ENCODE data around the gene OCA2. TPM values are rescaled to one million over a fixed set of nuclear protein-coding genes. Genes with fewer than 3 reads are reported as not detected.

Gene OCA2
- total RNA-seq, 1 experiment from 2014 or later, result 0.21 TPM

DNA sequence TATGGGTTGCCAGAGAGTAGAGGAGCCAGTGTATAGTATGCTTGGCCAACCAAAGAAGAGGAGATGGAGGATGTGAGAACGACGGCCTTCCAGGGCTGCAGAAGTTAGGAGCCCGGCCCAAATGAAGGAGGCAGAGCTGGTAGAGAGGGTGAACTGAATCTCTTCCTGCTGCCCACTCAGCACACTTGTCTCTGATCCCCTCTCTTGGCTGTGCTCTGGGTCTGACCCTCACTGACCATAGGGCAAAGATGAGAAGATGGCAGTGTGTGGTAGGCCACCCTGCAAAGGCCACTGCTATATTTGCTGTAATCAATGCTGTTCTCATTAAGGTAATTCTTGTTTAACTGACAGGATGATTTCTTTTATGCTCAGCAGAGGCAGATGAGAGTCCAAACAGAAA is 256.0 kb downstream of the OCA2 start:
- H3K27me3 ChIP-seq (ENCODE audit: control insufficient read depth, insufficient read depth, low read length), result no peaks in the 10 kb centered on the region
- DNase-seq, result no peak
- H3K36me3 ChIP-seq (replicated peaks; ENCODE audit: control insufficient read depth, insufficient read depth, low read length), result no peaks in the 10 kb centered on the region

DNA sequence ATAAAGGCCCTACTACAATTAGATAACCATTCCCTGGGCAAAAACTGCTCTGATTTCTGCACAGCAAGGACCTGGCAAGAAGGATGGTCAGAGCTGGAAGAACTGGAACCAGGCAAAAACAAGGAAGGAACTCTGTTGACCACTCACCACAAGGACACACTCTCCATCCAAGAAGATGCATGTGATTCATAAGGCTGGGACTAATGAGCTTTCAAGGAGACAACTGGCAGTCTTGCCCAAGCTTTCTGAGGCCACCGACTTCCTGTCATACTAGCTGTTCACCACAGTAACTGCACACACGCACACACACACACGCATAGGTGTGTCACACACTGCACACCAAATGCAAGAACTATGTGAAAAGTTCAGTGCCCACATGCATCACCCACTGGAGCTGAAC is 256.6 kb downstream of the OCA2 start:
- DNase-seq, result no peak
- Histone ChIP-seq H3K4me3 (ENCODE audit: insufficient read depth, low read depth, low read length) (no peak overlapping the region), H3K36me3 (replicated peaks; ENCODE audit: control insufficient read depth, insufficient read depth, low read length) (no peaks in the 10 kb centered on the region), H3K27me3 (ENCODE audit: control insufficient read depth, insufficient read depth, low read length) (no peaks in the 10 kb centered on the region)

More for the DNA sequence above, 256.0 kb downstream of the OCA2 start:
- H3K4me3 ChIP-seq (ENCODE audit: insufficient read depth, low read depth, low read length), result no peak overlapping the region

DNA sequence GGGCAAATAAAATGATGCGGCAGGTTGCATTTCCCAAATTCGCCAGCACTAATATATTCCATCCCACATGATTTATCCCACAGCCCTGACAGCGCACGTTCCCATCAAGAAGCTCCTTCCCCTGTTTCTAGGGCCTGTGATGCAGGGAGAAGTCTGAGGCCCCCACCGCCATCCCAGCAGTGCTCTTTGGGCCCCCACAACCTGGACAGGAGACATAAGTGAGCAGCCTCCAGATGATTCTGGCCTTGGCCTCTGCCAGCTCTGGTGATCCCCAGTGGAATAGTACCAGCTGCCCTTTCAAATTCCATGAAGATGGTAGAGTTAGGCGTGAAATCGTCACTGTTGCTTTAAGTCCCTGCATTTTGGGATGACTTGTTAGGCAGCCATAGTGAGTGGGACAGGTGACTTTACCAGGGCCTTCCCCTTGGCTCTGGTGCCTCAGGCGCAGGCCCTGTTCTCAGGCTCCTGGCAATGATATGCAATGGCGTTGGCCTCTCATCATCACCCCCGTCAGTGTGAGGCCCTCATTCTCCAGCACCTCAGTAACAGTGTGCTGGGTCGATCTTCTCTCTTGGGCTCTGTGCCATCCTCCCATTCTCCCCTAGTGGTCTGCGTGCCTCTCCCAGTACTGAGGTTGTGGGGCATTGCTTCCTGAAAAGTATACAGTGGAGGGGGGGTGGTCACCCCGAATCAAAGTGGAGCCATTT is 263.7 kb downstream of the OCA2 start:
- no peaks in the 10 kb centered on the region for H3K27me3 ChIP-seq (ENCODE audit: control insufficient read depth, insufficient read depth, low read length)
- no peaks in the 10 kb centered on the region for H3K36me3 ChIP-seq (replicated peaks; ENCODE audit: control insufficient read depth, insufficient read depth, low read length)
- no peak overlapping the region for H3K4me3 ChIP-seq (ENCODE audit: insufficient read depth, low read depth, low read length)
- DNase-seq, result no peak

DNA sequence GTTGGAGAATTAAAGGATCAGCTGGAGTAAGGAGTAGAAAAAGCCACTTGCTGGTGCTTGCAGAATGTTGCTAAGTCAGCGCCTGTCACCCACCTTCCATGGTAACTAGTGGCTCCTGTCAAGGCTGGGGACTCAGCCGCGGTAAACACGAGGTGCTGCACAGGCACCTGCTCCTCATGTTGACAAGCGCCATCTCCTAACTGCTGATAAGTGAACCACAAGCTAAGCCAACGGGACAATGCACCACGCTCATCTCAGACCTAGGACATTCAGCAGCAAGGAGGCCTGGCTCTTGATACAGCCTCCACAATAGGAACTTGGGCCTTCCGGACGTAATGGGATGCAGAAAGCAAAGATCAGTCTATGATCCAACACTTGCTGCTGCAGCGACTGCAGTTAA is 264.4 kb downstream of the OCA2 start:
- no peaks in the 10 kb centered on the region for H3K27me3 ChIP-seq (ENCODE audit: control insufficient read depth, insufficient read depth, low read length)
- no peaks in the 10 kb centered on the region for H3K36me3 ChIP-seq (replicated peaks; ENCODE audit: control insufficient read depth, insufficient read depth, low read length)
- no peak overlapping the region for H3K4me3 ChIP-seq (ENCODE audit: insufficient read depth, low read depth, low read length)
- DNase-seq, result no peak

DNA sequence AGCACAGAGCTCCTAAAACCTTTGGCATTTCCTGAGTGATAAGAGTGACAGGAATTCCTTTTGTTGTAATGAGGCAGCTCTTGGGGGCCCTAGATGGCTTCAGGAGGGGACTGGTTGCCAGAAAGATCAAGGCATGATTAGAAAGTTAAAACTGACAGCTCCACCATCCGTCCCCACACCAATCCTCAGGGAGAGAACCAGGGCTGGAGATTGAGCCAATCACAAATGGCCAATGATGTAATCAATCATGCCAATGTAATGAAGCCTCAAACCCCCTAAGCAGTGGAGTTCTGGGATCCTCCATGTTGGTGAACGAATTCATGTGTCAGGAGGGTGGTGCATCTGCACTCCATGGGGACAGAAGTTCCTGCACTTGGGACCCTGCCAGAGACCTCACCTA is 265.1 kb downstream of the OCA2 start:
- Histone ChIP-seq H3K27me3 (ENCODE audit: control insufficient read depth, insufficient read depth, low read length) (no peaks in the 10 kb centered on the region), H3K4me3 (ENCODE audit: insufficient read depth, low read depth, low read length) (no peak overlapping the region), H3K36me3 (replicated peaks; ENCODE audit: control insufficient read depth, insufficient read depth, low read length) (no peaks in the 10 kb centered on the region)
- DNase-seq, result no peak

DNA sequence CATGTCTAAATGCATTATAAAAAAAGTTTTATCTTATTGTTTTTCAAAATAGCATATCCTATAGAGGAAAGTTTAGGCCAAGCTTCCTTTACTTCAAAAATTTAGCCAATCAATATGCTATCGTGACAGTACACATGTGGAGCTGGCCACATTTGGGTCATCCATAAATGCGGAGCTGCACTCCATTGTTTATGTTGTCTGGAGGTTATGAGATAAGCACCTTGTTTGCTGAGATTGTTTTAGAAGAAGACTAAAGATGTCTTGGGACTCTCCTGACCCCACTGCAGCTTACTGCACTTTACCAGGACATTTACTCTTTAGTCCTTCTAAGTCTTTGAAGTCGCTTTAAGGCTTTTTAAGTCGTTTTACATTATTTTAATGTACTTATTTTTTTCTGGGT is 265.9 kb downstream of the OCA2 start:
- H3K36me3 ChIP-seq (replicated peaks; ENCODE audit: control insufficient read depth, insufficient read depth, low read length), result no peaks in the 10 kb centered on the region
- no peaks in the 10 kb centered on the region for H3K27me3 ChIP-seq (ENCODE audit: control insufficient read depth, insufficient read depth, low read length)
- no peak overlapping the region for H3K4me3 ChIP-seq (ENCODE audit: insufficient read depth, low read depth, low read length)
- DNase-seq, result no peak

DNA sequence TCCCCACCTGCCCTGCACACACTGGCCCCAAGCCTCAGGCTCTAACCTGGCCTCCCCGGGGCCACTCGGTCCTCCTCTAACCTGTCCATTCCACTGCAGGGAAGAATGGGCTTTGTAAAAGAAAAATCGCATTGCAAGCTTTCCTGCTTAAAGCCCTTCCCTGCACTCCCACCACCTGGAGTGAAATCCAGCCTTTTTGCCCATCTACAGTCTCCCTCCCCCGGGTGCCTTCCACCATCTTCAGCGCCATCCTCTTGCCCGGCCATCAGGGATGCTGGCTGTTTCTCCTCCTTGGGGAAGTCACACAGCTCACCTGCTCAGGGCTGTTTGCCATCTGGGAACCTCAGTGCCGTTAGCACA is 266.9 kb downstream of the OCA2 start:
- Histone ChIP-seq H3K4me3 (ENCODE audit: insufficient read depth, low read depth, low read length) (no peak overlapping the region), H3K36me3 (replicated peaks; ENCODE audit: control insufficient read depth, insufficient read depth, low read length) (no peaks in the 10 kb centered on the region), H3K27me3 (ENCODE audit: control insufficient read depth, insufficient read depth, low read length) (no peaks in the 10 kb centered on the region)
- DNase-seq, result no peak

DNA sequence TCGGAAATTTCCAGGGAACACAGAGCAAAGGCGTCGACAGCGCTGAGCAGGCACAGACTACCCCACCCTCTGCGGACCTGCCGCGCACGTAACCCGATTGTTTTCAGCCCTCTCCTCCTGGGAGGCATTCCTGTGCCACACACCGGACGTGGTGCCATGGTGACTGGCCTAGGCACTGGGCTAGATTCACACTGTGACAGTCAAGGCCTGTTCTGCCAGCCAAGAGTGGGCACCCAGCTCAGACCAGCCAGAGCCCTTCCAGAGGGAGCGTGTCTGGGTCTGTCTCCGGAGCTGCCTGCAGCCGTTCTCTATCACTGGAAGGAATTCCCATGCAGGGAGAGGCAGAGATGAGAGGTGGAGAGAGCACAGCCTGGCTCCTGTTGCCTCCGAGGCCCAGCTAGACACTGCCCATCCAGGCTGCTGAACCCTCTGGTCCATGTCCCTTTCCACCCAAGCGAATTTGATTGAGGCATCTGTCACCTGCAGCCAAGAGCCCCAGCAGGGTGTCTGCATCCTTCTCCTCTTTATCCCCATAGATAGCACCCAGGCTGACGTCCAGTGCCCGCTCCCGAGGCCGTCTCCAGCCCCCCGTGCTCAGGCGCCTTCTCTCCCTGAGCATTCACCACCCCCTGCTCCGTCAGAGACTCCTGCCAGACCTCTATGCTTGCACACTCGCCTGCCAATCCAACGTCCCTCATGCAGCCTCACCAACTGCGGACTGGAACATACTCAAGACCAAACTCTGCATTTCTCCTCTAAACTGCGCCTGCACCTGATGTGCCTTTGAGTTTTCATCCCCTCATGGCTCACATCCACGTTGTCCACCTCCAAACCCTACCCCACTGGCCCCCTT is 267.5 kb downstream of the OCA2 start:
- no peaks in the 10 kb centered on the region for H3K36me3 ChIP-seq (replicated peaks; ENCODE audit: control insufficient read depth, insufficient read depth, low read length)
- no peaks in the 10 kb centered on the region for H3K27me3 ChIP-seq (ENCODE audit: control insufficient read depth, insufficient read depth, low read length)
- H3K4me3 ChIP-seq (ENCODE audit: insufficient read depth, low read depth, low read length), result no peak overlapping the region
- no peak for DNase-seq

DNA sequence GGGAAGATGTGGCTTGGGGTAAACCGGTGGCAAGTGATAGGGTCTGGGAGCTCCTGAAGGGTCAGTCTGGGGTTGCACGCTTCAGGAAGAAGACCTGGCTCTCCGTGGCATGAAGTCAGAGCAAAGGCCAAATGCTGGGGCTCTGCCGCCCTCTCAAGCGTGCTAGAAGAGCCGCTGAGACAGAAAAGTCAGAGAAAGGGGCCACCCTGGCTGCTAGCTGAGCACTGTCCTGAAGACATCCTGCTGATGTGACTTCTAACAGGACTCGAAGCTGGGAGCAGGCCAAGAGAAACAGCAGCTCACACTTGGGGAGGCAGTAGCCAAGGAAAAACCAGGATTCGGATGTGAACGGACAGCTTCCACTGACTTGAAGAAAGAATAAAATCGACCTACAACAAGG is 270.4 kb downstream of the OCA2 start:
- Histone ChIP-seq H3K27me3 (ENCODE audit: control insufficient read depth, insufficient read depth, low read length) (no peaks in the 10 kb centered on the region), H3K4me3 (ENCODE audit: insufficient read depth, low read depth, low read length) (no peak overlapping the region), H3K36me3 (replicated peaks; ENCODE audit: control insufficient read depth, insufficient read depth, low read length) (no peaks in the 10 kb centered on the region)
- no peak for DNase-seq

DNA sequence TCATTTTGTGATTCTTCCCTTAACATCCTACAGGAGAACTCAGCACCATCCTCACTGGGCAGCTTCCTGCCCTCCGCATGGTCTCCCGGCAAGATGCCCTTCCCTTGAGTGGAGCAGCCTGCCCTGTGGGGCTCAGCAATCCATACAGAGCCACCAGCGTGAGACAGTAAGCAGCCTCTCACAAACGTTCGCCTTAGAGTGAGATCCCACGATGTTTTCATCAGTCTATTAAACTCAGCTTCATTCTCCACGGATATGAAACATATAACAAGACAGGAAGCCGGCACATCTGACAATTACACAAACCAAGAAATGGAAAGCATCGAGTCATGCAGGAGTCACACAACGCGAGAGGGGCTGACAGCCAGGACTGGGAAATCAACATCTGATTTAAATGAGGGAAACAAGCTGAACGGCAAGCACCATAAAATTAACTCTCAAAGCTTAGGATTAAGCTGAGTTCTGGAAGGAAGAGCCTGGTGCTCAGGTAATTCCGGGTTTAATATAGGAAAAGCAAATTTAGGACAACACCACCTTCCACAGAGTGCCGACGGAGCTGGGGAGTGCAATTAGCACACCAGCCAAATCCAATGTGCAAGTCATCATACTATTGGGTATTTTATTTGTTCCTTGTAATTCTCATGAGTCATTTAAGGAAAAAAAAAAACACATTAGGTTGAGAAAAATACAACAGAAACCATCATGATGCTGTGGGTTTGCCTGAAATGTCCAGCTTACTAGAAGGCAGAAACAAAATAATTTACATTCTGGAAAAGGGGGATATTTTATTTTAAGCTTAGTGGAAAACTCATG is 272.0 kb downstream of the OCA2 start:
- H3K36me3 ChIP-seq (replicated peaks; ENCODE audit: control insufficient read depth, insufficient read depth, low read length), result no peaks in the 10 kb centered on the region
- no peaks in the 10 kb centered on the region for H3K27me3 ChIP-seq (ENCODE audit: control insufficient read depth, insufficient read depth, low read length)
- DNase-seq, result no peak
- H3K4me3 ChIP-seq (ENCODE audit: insufficient read depth, low read depth, low read length), result no peak overlapping the region

DNA sequence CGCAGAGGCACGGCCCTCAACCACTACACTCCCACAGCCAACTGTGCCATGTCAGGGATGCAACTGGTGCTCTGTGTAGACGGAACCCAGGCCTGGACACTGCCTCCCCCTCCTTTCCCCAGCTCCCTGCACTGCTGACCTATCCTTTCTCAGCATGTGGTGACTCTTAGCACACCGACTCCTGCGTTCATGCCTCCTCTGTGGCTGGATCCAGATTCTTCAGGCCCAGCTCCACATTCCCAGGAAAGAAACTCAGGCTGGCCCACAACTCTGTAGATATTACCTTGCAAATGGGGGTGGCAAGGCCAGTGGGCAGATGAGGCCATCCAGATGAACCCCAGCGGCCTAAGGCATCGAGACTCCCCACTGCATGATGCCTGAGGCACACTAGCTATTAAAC is 272.7 kb downstream of the OCA2 start:
- no peaks in the 10 kb centered on the region for H3K36me3 ChIP-seq (replicated peaks; ENCODE audit: control insufficient read depth, insufficient read depth, low read length)
- no peak for DNase-seq
- no peak overlapping the region for H3K4me3 ChIP-seq (ENCODE audit: insufficient read depth, low read depth, low read length)
- H3K27me3 ChIP-seq (ENCODE audit: control insufficient read depth, insufficient read depth, low read length), result no peaks in the 10 kb centered on the region

DNA sequence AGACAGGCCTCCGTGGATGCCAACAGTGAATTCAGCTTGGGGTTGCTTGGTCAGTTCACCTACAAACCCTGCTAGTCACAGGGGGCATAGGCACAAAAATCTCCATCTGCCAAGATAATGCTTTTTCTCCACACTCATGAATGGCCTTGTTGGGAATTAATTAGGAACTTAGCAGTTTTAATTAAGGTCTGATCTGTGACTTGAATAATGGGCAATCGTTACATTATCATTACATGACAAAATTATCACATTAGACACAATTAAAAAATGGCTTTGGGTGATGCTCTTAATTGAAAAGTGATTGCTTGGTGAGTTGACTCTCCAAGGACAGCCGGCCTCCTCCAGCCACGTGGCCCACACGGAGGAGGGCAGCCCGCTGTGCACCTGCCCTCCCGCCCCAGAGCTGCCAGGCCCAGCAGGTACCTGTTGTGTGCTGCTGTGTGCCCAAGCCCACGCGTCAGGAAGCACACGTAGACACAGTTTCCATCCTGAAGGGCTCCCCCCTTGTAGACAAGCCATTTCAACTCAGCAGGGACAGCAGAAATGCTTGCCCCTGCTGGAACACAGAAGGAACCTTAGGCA is 274.2 kb downstream of the OCA2 start:
- no peak overlapping the region for H3K4me3 ChIP-seq (ENCODE audit: insufficient read depth, low read depth, low read length)
- no peaks in the 10 kb centered on the region for H3K27me3 ChIP-seq (ENCODE audit: control insufficient read depth, insufficient read depth, low read length)
- no peaks in the 10 kb centered on the region for H3K36me3 ChIP-seq (replicated peaks; ENCODE audit: control insufficient read depth, insufficient read depth, low read length)
- DNase-seq, result no peak

DNA sequence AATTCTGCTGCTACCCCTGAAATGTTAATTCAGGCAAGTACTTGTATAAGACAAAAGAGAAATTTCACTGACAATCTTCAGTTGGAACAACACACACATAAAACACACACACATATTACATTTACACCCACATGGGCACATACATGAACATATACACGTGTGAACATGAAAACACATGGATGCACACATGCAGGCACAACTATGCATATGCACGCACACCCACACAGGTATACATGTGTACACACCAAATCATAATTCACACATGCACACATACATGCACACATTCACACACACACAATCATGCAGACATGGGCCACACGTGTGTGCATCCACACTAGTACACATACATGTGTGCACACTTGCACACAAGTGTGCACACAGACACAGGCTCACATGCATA is 277.8 kb downstream of the OCA2 start:
- H3K4me3 ChIP-seq (ENCODE audit: insufficient read depth, low read depth, low read length), result no peak overlapping the region

DNA sequence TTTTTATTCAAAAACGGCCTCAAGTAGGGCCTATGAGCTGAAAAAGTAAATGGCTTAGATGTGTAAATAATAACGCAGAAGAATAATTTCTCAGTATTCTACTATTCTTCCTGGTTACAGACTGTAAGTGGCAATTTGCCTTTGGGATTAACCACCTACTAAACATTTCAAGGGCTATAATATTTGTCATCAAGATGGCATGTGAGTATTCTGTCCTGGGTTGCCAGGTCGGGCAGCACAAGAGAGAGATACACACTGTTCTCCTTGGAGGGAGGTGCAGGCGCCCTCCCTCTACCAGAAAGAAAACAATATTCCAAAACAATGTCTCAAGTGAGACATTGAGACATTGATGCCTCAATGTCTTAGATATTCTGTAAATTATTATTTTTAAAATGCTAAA is 278.4 kb downstream of the OCA2 start:
- Histone ChIP-seq H3K27me3 (ENCODE audit: control insufficient read depth, insufficient read depth, low read length) (no peaks in the 10 kb centered on the region), H3K4me3 (ENCODE audit: insufficient read depth, low read depth, low read length) (no peak overlapping the region), H3K36me3 (replicated peaks; ENCODE audit: control insufficient read depth, insufficient read depth, low read length) (no peaks in the 10 kb centered on the region)
- no peak for DNase-seq

More for the DNA sequence above, 277.8 kb downstream of the OCA2 start:
- Histone ChIP-seq H3K36me3 (replicated peaks; ENCODE audit: control insufficient read depth, insufficient read depth, low read length) (no peaks in the 10 kb centered on the region), H3K27me3 (ENCODE audit: control insufficient read depth, insufficient read depth, low read length) (no peaks in the 10 kb centered on the region)
- no peak for DNase-seq
